Bone marrow (tissue), 2 donors: ENCODE measurements around the gene TMEM108.

ENCODE experiments used
- DNase-seq, 2 donors: peaks; one replicate each; lab custom pipeline; 2025; lab: John Stamatoyannopoulos, UW

TMEM108 gene

DNA sequence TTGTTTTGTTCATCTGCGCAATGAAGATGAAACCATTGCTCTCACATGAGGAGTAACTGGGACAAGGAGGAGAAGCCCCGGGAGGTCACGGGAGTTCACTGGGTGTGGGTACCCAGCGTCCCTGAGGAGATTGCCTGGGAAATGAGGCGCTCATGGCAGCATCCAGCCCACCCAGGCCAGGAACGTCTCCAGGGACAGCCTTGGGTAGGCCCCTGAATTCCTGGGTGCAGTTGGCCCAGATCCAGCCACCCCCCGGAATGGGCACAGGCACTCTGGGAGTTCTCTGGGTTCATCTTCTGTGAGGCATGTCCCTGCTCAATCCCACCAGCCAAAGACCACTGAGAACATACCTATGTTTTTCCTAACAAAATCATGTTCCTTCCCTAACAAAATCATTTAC is 380.2 kb downstream of the TMEM108 start:
- DNase-seq = no peak

GRCh38 chr3:133419151-133419909 is 381.1 kb downstream of the TMEM108 start:
- no peak for DNase-seq

- no peak for DNase-seq
Observed at GRCh38 chr3:133424937-133425869, 387.0 kb downstream of the TMEM108 start.

GRCh38 chr3:133425898-133426297 is 387.7 kb downstream of the TMEM108 start:
- no peak for DNase-seq

DNA sequence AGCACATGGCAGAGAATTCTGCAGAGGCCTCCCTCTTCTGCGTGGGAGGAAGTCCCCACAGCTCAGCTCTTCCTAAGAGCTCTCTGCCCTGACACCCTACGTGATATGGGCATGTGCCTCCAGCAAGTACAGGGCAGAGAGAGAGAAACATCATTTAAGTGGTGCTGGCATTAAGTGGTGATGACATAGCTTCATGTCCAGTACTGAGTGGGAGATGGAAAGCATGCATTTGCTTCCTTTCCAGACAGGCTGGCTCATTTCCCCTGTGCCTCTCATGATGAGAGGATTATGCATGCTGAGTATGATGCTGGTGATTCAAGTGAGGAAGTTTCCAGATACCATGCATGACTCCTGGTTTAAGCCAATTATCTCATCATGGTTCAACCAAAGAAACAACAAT is 388.5 kb downstream of the TMEM108 start:
- DNase-seq = no peak

- DNase-seq = no peak
Observed at GRCh38 chr3:133428552-133428951, 390.4 kb downstream of the TMEM108 start.

DNA sequence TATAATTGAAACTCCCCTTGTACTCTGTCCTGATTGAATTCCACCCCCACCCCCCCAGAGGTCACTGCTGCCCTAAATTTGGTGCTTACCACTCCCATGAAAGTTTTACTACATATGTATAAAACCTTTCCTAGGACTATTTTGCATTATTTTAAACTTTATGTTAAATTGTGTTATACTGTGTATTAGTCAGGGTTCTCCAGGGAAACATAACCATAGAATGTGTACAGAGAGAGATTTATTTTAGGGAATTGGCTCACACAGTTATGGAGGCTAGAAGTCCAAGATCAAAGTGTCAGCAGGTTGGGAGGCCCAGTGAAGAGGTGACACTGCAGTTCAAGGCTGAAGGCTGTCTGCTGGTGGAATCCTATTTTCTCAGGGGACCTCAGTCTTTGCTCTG is 390.9 kb downstream of the TMEM108 start:
- DNase-seq = no peak

DNA sequence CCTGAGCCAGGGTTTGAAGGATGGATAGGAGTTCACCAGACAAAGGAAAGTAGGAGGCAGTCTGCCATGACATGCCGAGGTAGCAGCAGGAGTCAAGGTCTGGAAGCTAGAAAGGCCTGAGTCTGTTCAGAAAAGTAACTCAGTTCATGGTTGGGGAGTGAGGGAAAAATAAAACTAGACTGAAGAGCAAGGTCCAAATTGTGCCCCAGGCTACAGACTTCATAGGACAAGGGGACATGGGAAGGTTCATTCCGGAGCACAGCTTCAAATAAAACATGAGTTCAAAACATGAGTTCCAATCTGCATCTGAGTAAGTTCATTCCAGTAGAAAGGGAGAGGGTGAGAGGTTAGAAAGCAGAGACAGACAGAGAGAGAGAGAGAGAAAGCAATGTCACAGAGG is 401.4 kb downstream of the TMEM108 start:
- no peak for DNase-seq

DNA sequence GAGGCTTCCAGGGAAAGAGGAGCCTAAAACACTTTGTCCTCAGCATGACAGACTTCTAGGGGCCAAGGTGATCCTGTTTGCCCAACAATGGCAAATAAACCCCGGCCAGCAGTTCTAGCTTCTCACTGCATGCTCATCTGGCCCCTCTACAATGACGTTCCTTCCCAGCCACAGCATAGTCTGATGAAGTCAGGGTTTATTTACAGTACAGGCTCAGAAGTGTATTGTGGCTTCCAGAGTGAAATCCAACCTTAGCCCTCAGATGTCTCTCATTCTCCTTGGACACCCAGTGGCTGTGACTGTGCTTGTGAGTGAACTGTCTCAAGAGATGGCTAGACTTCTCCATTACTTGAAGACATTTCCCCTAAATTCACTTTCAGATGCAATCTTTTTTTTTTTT is 402.5 kb downstream of the TMEM108 start:
- no peak for DNase-seq

DNA sequence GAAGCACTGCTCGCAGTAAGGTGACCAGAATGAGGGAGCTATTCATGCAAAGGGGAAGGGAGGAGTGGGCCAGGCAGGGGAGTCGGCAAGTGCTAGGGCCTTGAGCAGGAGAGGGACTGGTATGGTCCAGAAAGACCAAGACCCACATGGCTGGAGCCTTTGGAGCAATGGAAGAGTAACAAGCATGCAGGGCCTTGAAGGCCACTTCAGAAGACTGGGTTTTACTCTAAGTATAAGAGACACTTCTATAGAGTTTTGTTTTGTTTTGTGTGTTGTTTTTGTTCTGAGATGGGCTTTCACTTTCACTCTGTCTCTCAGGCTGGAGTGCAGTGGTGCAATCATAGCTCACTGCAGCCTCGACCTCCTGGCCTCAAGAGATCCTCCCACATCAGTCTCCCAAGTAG is 403.7 kb downstream of the TMEM108 start:
- DNase-seq = no peak

DNA sequence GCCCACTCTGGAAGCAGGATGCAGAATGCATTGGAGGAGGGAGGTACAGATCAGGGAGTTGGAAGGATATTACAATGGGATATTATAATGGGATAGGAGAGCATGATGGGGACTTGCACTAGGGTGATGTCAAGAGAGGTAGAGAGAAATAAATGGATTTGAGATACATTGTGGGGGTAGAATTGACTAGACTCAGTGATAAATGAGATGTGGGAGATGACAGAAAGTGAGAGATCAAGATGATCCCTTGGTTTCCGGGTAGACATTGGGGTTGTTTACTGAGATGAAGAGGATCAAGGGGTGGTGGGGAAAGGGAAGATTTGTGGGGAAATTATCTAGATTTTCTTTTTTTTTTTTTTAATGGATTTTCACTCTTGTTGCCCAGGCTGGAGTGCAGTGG is 404.3 kb downstream of the TMEM108 start:
- no peak for DNase-seq

- no peak for DNase-seq
Observed at GRCh38 chr3:133443649-133444422, 405.6 kb downstream of the TMEM108 start.

GRCh38 chr3:133444423-133444774 is 406.2 kb downstream of the TMEM108 start:
- no peak for DNase-seq

DNA sequence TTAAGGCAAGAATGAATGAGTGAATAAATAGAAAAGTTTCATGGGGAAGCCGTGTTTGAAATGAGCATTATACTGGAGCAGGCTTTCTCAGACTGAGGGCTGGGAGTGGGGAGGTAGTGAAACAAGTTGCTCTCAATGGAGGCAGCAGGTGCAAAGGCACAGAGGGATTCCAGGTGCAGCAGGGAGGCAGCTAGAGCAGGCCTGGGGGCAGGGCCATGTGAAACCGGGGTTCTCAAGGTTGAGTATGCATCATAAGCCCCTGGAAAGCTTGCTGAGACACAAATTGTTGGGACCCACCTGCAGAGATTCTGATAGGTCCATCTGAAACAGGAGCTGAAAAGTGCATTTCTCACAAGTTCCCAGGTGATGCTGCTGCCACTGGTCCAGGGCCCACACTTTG is 406.9 kb downstream of the TMEM108 start:
- DNase-seq = no peak
